Neural cell (in vitro differentiated cells): ENCODE data around the gene ADCY5. TPM values are rescaled to one million over a fixed set of nuclear protein-coding genes. Genes with fewer than 3 reads are reported as not detected.

Source experiments
- H2AFZ ChIP-seq: fragments of 200-600, 300-800 bp; sonication (generic), shearing (Covaris generic); 2 replicates; pipeline ENCODE4 v1.6.0; 2014; ENCODE audit warnings: low read depth, mild to moderate bottlenecking, antibody characterized with exemption, low read length, moderate library complexity
- H3F3A ChIP-seq: fragments of 200-600 bp; shearing (Covaris generic); 2 replicates; pipeline ENCODE4 v1.6.1; 2016; ENCODE audit warnings: mild to moderate bottlenecking, moderate library complexity, mixed read lengths, antibody characterized with exemption, low read length; ENCODE audit not compliant: insufficient read depth, poor library complexity, severe bottlenecking
- H3K27ac ChIP-seq: fragments of 200-600, 300-800 bp; sonication (generic), shearing (Covaris generic); 2 replicates; pipeline ENCODE4 v1.5.1; 2014; ENCODE audit warnings: mild to moderate bottlenecking, low read length, moderate library complexity
- H3K27me3 ChIP-seq: fragments of 300-800, 200-600 bp; sonication (generic), shearing (Covaris generic); 2 replicates; pipeline ENCODE4 v1.6.0; 2014; ENCODE audit warnings: mild to moderate bottlenecking, low read depth, low read length, moderate library complexity; ENCODE audit not compliant: insufficient read depth
- H3K36me3 ChIP-seq: fragments of 300-800, 200-600 bp; sonication (generic), shearing (Covaris generic); 2 replicates; pipeline ENCODE4 v1.5.1; 2014; ENCODE audit warnings: mild to moderate bottlenecking, antibody characterized with exemption, low read length, moderate library complexity; ENCODE audit not compliant: insufficient read depth
- H3K4me2 ChIP-seq: fragments of 300-800, 200-600 bp; sonication (generic), shearing (Covaris generic); 2 replicates; pipeline ENCODE4 v1.6.0; 2014; ENCODE audit warnings: mild to moderate bottlenecking, low read length
- H3K4me3 ChIP-seq: fragments of 300-800, 200-600 bp; sonication (generic), shearing (Covaris generic); 2 replicates; pipeline ENCODE4 v1.5.1; 2014; ENCODE audit warnings: mild to moderate bottlenecking, low read length, moderate library complexity
- H3K79me2 ChIP-seq: fragments of 200-600 bp; shearing (Covaris generic); replicated peaks from 2 replicates; pipeline ENCODE4 v1.6.0; 2014; ENCODE audit warnings: mild to moderate bottlenecking, low read length, moderate library complexity; ENCODE audit not compliant: insufficient read depth
- H3K9ac ChIP-seq: fragments of 300-800, 200-600 bp; sonication (generic), shearing (Covaris generic); 2 replicates; pipeline ENCODE4 v1.6.1; 2016; ENCODE audit warnings: mild to moderate bottlenecking, low read length, mixed read lengths
- H3K9me2 ChIP-seq: fragments of 200-600 bp; shearing (Covaris generic); 2 replicates; pipeline ENCODE4 v1.6.1; 2016; ENCODE audit warnings: mild to moderate bottlenecking, low read length, mixed read lengths; ENCODE audit not compliant: insufficient read depth
- H3K9me3 ChIP-seq: fragments of 200-600, 300-800 bp; sonication (generic), shearing (Covaris generic); 2 replicates; pipeline ENCODE4 v1.6.1; 2016; ENCODE audit warnings: mild to moderate bottlenecking, mixed run types, low read length, moderate library complexity, mixed read lengths
- H4K20me1 ChIP-seq: fragments of 200-600 bp; shearing (Covaris generic); 2 replicates; pipeline ENCODE4 v1.6.1; 2016; ENCODE audit warnings: mild to moderate bottlenecking, mixed run types; ENCODE audit not compliant: insufficient read depth
- CTCF ChIP-seq: fragments of 450-650 bp; IDR thresholded peaks from 2 replicates; pipeline ENCODE4 v1.5.1; 2014; ENCODE audit warnings: antibody characterized with exemption, mild to moderate bottlenecking, moderate library complexity; ENCODE audit not compliant: poor library complexity, severe bottlenecking
- EP300 ChIP-seq: fragments of 450-650 bp; conservative IDR thresholded peaks from 2 replicates; pipeline ENCODE4 v1.6.1; 2014; ENCODE audit warnings: antibody characterized with exemption, mild to moderate bottlenecking, moderate library complexity; ENCODE audit not compliant: poor library complexity, severe bottlenecking
- EZH2 ChIP-seq: fragments of 200-600, 300-800 bp; shearing (Covaris generic), sonication (generic); IDR thresholded peaks from 2 replicates; pipeline ENCODE4 v1.6.1; 2014; ENCODE audit warnings: antibody characterized with exemption, low read length, borderline replicate concordance, mild to moderate bottlenecking; ENCODE audit not compliant: insufficient read depth, poor library complexity, severe bottlenecking
- MXI1 ChIP-seq: fragments of 450-650 bp; conservative IDR thresholded peaks from 2 replicates; pipeline ENCODE4 v1.6.1; 2014; ENCODE audit warnings: antibody characterized with exemption, mild to moderate bottlenecking; ENCODE audit not compliant: poor library complexity, severe bottlenecking
- POLR2AphosphoS5 ChIP-seq: IDR thresholded peaks from 2 replicates; pipeline ENCODE4 v1.6.1; 2012
- RAD21 ChIP-seq: fragments of 450-650 bp; conservative IDR thresholded peaks from 2 replicates; pipeline ENCODE4 v1.6.1; 2014; ENCODE audit warnings: antibody characterized with exemption, mild to moderate bottlenecking, moderate library complexity
- REST ChIP-seq: IDR thresholded peaks from 2 replicates; pipeline ENCODE4 v1.6.1; 2012; ENCODE audit warnings: borderline replicate concordance
- SMC3 ChIP-seq: fragments of 450-650 bp; conservative IDR thresholded peaks from 2 replicates; pipeline ENCODE4 v1.6.1; 2014; ENCODE audit warnings: antibody characterized with exemption, mild to moderate bottlenecking, moderate library complexity; ENCODE audit not compliant: poor library complexity
- TAF1 ChIP-seq: IDR thresholded peaks from 2 replicates; pipeline ENCODE4 v1.6.1; 2012; ENCODE audit warnings: low read depth
- polyA plus RNA-seq: library from polyadenylated mRNA; depleted of rRNA; stranded (reverse); fragments of >200 nt; gene quantifications from 2 replicates; pipeline ENCODE4 v1.2.3, GENCODE V29; 2014

Gene ADCY5
- polyA plus RNA-seq, 1 donor from 2014 or later, result 7.7 TPM

DNA sequence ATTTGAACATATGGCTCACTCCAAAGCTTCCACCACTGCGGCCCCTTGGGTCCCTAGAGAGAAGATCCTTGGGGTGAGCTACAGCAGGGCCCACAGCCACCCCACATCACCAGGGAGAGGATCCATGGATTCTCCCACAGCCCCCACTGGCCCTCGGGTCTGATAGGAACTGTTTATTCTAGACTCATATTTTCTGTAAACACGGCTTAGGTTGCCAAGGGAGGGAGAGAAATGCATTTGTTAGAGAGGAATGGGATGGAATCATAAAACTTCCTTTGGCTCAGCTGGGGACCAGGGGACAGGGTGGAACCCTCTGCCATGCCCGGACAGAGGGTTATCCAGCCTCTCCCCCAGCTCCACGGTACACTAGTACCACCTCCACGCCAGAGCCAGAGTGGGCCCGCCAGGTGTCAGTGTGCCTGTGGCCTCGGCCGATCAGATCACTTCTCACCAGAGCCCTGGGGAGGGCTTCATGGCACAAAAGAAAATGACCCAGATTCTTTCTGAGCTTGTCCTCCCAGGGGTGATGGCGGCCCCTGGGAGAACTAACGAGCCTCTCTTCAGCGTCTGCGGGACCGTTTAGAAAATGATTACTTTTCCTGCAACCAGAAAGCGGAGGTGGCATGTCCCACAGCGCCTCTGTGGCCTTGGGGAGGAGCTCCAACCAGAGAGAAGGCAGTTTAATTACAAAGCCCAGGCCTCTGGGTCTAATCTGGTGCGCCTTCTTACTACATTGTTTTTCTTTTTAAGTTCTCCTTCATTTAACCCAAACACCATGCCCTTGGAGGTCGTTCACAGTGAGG is 33.7 kb downstream of the ADCY5 start:
- no peaks in the 10 kb centered on the region for H3K36me3 ChIP-seq
- TF ChIP-seq REST (no peak), POLR2AphosphoS5 (no peak), EP300 (no peak), EZH2 (no peak), TAF1 (no peak)
- no peak overlapping the region for H3K9ac ChIP-seq
- no peaks in the 10 kb centered on the region for H3K27me3 ChIP-seq
- H3K27ac ChIP-seq, result no peak overlapping the region
- H3K79me2 ChIP-seq, result no peaks in the 10 kb centered on the region
- no peak overlapping the region for H3K4me3 ChIP-seq
- no peaks in the 10 kb centered on the region for H3K9me2 ChIP-seq
- no peak overlapping the region for H2AFZ ChIP-seq
- no peaks in the 10 kb centered on the region for H4K20me1 ChIP-seq
- H3F3A ChIP-seq, result no peaks in the 10 kb centered on the region
- no peak overlapping the region for H3K4me2 ChIP-seq
- H3K9me3 ChIP-seq, result no peaks in the 10 kb centered on the region

DNA sequence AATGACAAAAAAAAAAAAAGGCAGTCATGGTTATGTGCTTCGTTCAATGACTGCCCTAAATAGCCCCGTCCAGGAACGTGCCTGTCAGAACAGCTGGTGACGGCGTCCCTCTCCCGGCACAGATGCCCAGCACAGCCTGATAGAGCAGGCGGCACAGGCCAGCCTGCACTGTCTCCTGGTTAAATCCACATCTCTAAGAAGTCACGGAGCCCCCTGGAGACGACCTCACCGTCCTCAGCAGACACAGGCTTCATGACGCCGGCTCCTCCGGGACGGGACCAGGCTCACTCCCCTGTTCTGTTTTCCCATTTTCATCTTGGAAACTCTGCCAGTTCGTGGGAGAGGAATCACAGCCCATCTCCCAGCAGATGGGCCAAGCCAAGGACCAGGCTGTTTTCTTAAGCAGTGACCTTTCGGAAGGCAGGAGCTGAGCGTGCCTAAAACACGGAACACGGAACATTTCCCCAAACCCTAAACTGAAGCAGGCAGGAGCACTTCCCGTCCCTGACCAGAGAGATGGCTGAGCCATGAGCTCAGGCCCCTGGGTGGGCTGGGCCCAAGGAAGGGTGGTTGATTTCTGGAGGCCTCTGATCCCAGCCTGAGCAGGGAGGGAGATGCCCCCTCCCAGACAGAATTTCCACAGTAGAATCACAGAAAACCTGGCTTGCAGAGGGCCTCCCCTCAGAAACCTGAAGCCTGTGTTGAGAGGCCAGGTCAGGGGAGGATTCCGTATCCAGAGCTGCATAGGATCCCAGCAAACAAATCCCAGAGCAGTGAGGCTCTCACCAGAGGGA is 35.9 kb downstream of the ADCY5 start:
- Histone ChIP-seq H3K4me2 (no peak overlapping the region), H3K27ac (no peak overlapping the region), H2AFZ (no peak overlapping the region)

GRCh38 chr3:123412076-123412475 is 36.8 kb downstream of the ADCY5 start:
- H2AFZ ChIP-seq, result no peak overlapping the region
- no peak overlapping the region for H3K4me3 ChIP-seq
- H3K9ac ChIP-seq, result no peak overlapping the region
- no peak overlapping the region for H3K27ac ChIP-seq
- H4K20me1 ChIP-seq, result no peaks in the 10 kb centered on the region
- H3K4me2 ChIP-seq, result no peak overlapping the region
- H3K36me3 ChIP-seq, result no peaks in the 10 kb centered on the region
- no peaks in the 10 kb centered on the region for H3K9me2 ChIP-seq
- no peaks in the 10 kb centered on the region for H3F3A ChIP-seq
- TF ChIP-seq REST (no peak), EZH2 (no peak), TAF1 (no peak), CTCF (no peak), RAD21 (no peak), SMC3 (no peak), MXI1 (no peak), POLR2AphosphoS5 (no peak), EP300 (no peak)
- H3K27me3 ChIP-seq, result no peaks in the 10 kb centered on the region
- no peaks in the 10 kb centered on the region for H3K9me3 ChIP-seq
- H3K79me2 ChIP-seq, result no peaks in the 10 kb centered on the region

More for the DNA sequence above, 35.9 kb downstream of the ADCY5 start:
- no peaks in the 10 kb centered on the region for H3K36me3 ChIP-seq
- no peak overlapping the region for H3K9ac ChIP-seq
- H3K9me2 ChIP-seq, result no peaks in the 10 kb centered on the region
- no peaks in the 10 kb centered on the region for H3F3A ChIP-seq
- no peaks in the 10 kb centered on the region for H4K20me1 ChIP-seq
- no peaks in the 10 kb centered on the region for H3K79me2 ChIP-seq
- H3K4me3 ChIP-seq, result no peak overlapping the region
- no peaks in the 10 kb centered on the region for H3K9me3 ChIP-seq
- TF ChIP-seq EZH2 (no peak), EP300 (no peak)
- H3K27me3 ChIP-seq, result no peaks in the 10 kb centered on the region
